HG02798 (cell line): ENCODE results near the gene MT1A.
"Not testable (repeated sequence)": the region's sequence is repeated elsewhere in the genome, so short reads cannot be mapped to it uniquely, and the experiment has no call there.

ENCODE experiments used
- ATAC-seq: cut with Tn5 transposase; IDR thresholded peaks from one replicate; pipeline ENCODE4 v1.9.1; 2021; ENCODE audit warnings: mild to moderate bottlenecking; ENCODE audit not compliant: unreplicated experiment, poor library complexity

The MT1A gene

GRCh38 chr16:56610017-56610608 lies 28.4 kb upstream of the MT1A start:
- peak; percentile 25 for ATAC-seq

- no peak for ATAC-seq
These were observed 27.8 kb upstream of the MT1A start for GRCh38 chr16:56610609-56611111.

GRCh38 chr16:56611281-56611833 lies 27.1 kb upstream of the MT1A start:
- ATAC-seq, result no peak

- no peak for ATAC-seq
These were observed 24.8 kb upstream of the MT1A start for GRCh38 chr16:56613706-56614105.

- ATAC-seq, result no peak
These were observed 23.9 kb upstream of the MT1A start for GRCh38 chr16:56614549-56614991.

- no peak for ATAC-seq
These were observed 23.1 kb upstream of the MT1A start for GRCh38 chr16:56615353-56615752.

GRCh38 chr16:56616608-56617211 lies 21.8 kb upstream of the MT1A start:
- ATAC-seq, result no peak

- ATAC-seq, result no peak
These were observed 21.0 kb upstream of the MT1A start for GRCh38 chr16:56617212-56618085.

- no peak for ATAC-seq
These were observed 20.3 kb upstream of the MT1A start for GRCh38 chr16:56618138-56618537.

GRCh38 chr16:56620339-56620897 lies 18.0 kb upstream of the MT1A start:
- ATAC-seq, result no peak

GRCh38 chr16:56621665-56622445 lies 16.6 kb upstream of the MT1A start:
- not testable (repeated sequence) for ATAC-seq

- ATAC-seq, result not testable (repeated sequence)
These were observed 15.3 kb upstream of the MT1A start for GRCh38 chr16:56623184-56623583.

- no peak for ATAC-seq
These were observed 14.8 kb upstream of the MT1A start for GRCh38 chr16:56623637-56624036.

- peak; percentile 52 for ATAC-seq
These were observed 13.1 kb upstream of the MT1A start, which contains the start of gene MT1E for GRCh38 chr16:56625140-56625942. MT1E (plus strand) TSS chr16:56625781; CDS start chr16:56625852, 71 bp downstream.

GRCh38 chr16:56625943-56626654 lies 12.4 kb upstream of the MT1A start:
- ATAC-seq, result peak; percentile 12

- no peak for ATAC-seq
These were observed 11.8 kb upstream of the MT1A start for GRCh38 chr16:56626685-56627084.

GRCh38 chr16:56628486-56629350 lies 9.7 kb upstream of the MT1A start:
- ATAC-seq, result no peak
